ENCODE data around the gene ASTN2.

GRCh38 chr9:117043159-117043558 is 371.7 kb downstream of the ASTN2 start:
- TF ChIP-seq EZH2 (IDR thresholded peaks at IDR 0.05; ENCODE audit: borderline replicate concordance, low read length) (no peak), CTCF (conservative IDR thresholded peaks at IDR 0.05 in 1 of 2, IDR thresholded peaks at IDR 0.05 in 1 of 2; ENCODE audit: extremely low read depth in 1 of 2, insufficient read depth in 1 of 2, low read depth in 1 of 2, low read length in 2 of 2) (no peak)
